ENCODE measurements around the gene MALSU1. TPM values are rescaled to one million over a fixed set of nuclear protein-coding genes. Genes with fewer than 3 reads are reported as not detected.

MALSU1 gene
- total and polyA plus RNA-seq, 2 of the 13 experiments (the other 11 are each of a cell fraction or from before 2014, with no cell fraction given): 72.0 to 141 TPM

DNA sequence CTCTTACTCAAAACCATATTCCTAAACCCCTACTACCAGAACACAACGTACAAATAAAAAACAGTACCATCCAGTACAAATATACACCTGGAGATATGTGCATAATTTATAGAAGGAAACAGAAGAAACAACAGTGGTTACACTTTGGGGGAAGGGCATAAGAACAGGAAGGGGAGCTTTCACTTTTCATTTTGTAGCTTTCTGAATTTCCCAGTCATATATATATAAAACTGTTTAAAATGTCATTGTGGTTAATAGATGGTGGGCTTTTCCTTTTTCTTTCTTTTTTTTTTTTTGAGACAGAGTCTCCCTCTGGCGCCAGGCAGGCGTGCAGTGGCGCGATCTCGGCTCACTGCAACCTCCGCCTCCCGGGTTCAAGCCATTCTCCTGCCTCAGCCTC is 47.2 kb downstream of the MALSU1 start:
- in situ Hi-C loops (cut with HindIII; ENCODE audit: extremely low pct_ligation_motif_present, low pct_unique_long_range_greater_than_20kb) (no loop called here), intact Hi-C loops (cut with micrococcal nuclease; ENCODE audit: unreplicated experiment) (no loop called here)
- no peaks in the 10 kb centered on the region for H3K27me3 ChIP-seq (ENCODE audit: control insufficient read depth in 1 of 2, insufficient read depth in 2 of 2, low read length in 2 of 2)
- CTCF ChIA-PET (ENCODE audit: low intra/inter-chr PET ratio, low total read pairs): no interaction called here
- DNase-seq (ENCODE audit: low spot score) (no peak), ATAC-seq (no peak), FAIRE-seq (no peak)
- H2AFZ ChIP-seq (ENCODE audit: low read length): no peak overlapping the region
- H3K4me1 ChIP-seq (ENCODE audit: insufficient read depth, low read length): no peaks in the 10 kb centered on the region
- no peak overlapping the region for H3K4me3 ChIP-seq (replicated peaks in 1 of 3; ENCODE audit: insufficient read depth in 1 of 3, low read depth in 2 of 3, low read length in 3 of 3)
- TF ChIP-seq ZNF34 (CRISPR knock-in tag; IDR thresholded peaks at IDR 0.05; ENCODE audit: borderline replicate concordance) (no peak), TRIM24 (CRISPR knock-in tag; IDR thresholded peaks at IDR 0.05) (no peak), SALL1 (CRISPR knock-in tag; IDR thresholded peaks at IDR 0.05) (no peak), ZFP1 (CRISPR knock-in tag; IDR thresholded peaks at IDR 0.05) (no peak), GATA4 (IDR thresholded peaks at IDR 0.05; ENCODE audit: borderline replicate concordance, low read depth) (no peak)
- TF ChIP-seq, protein P1, sequence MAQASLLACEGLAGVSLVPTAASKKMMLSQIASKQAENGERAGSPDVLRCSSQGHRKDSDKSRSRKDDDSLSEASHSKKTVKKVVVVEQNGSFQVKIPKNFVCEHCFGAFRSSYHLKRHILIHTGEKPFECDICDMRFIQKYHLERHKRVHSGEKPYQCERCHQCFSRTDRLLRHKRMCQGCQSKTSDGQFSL (CRISPR knock-in tag; IDR thresholded peaks at IDR 0.05): no peak
- TF ChIP-seq, protein P2, sequence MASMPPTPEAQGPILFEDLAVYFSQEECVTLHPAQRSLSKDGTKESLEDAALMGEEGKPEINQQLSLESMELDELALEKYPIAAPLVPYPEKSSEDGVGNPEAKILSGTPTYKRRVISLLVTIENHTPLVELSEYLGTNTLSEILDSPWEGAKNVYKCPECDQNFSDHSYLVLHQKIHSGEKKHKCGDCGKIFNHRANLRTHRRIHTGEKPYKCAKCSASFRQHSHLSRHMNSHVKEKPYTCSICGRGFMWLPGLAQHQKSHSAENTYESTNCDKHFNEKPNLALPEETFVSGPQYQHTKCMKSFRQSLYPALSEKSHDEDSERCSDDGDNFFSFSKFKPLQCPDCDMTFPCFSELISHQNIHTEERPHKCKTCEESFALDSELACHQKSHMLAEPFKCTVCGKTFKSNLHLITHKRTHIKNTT (CRISPR knock-in tag; IDR thresholded peaks at IDR 0.05): no peak
- TF ChIP-seq, protein P3, sequence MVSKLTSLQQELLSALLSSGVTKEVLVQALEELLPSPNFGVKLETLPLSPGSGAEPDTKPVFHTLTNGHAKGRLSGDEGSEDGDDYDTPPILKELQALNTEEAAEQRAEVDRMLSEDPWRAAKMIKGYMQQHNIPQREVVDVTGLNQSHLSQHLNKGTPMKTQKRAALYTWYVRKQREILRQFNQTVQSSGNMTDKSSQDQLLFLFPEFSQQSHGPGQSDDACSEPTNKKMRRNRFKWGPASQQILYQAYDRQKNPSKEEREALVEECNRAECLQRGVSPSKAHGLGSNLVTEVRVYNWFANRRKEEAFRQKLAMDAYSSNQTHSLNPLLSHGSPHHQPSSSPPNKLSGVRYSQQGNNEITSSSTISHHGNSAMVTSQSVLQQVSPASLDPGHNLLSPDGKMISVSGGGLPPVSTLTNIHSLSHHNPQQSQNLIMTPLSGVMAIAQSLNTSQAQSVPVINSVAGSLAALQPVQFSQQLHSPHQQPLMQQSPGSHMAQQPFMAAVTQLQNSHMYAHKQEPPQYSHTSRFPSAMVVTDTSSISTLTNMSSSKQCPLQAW (CRISPR knock-in tag; IDR thresholded peaks at IDR 0.05): no peak
- H3K9ac ChIP-seq (ENCODE audit: insufficient read depth, low read depth, low read length): no peak overlapping the region
- peaks cover 11 to 74% of the 10 kb centered on the region in 2 experiments for H3K36me3 ChIP-seq (replicated peaks in 1 of 2; ENCODE audit: control insufficient read depth in 1 of 2, insufficient read depth in 2 of 2, low read length in 2 of 2)
- WGBS (ENCODE audit: low lambda C conversion rate): 99% methylated on average over 8 of the region's 8 CpGs
- no TSS peak for BruUV-seq (replicated peaks)
- H3K27ac ChIP-seq (ENCODE audit: extremely low read length, insufficient read depth, low read length): no peak overlapping the region
- no peak overlapping the region for H3K4me2 ChIP-seq (ENCODE audit: low read depth, low read length)
- POLR2A ChIA-PET: interaction anchor here (1.7 kb wide), 1 partner anchor 12 kb away, joined by 4 read pairs; no protein-coding TSS in a partner anchor
- no peaks in the 10 kb centered on the region for H3K9me3 ChIP-seq (ENCODE audit: low read length)
- no peaks in the 10 kb centered on the region for H4K20me1 ChIP-seq (ENCODE audit: insufficient read depth, low read length)
- H3K79me2 ChIP-seq (ENCODE audit: insufficient read depth, low read length): no peaks in the 10 kb centered on the region
